Right lung (tissue), 10 donors: ENCODE data around the gene ACP7. TPM values are rescaled to one million over a fixed set of nuclear protein-coding genes. Genes with fewer than 3 reads are reported as not detected.
A peak's percentile ranks its signal among the peaks of the same experiment; 100 is the strongest.
"Not testable (repeated sequence)": the region's sequence is repeated elsewhere in the genome, so short reads cannot be mapped to it uniquely, and the experiment has no call there.

Experiments used
- DNase-seq, 2 donors: peaks; one replicate each; pipeline ENCODE4 v3.0.0-alpha.2; 2013
- long read RNA-seq, 8 donors: transcript quantifications; one replicate each; lab custom pipeline, GENCODE V29; 2026
- polyA plus RNA-seq, 5 donors: library from polyadenylated mRNA; unstranded; fragments of 120-200 nt; gene quantifications; one replicate each; pipeline versions ENCODE4 v1.2.1 to v1.2.3, GENCODE V29; 2013; ENCODE audit warnings: inconsistent platforms in 1 of 5, low replicate concordance in 1 of 5; ENCODE audit not compliant: insufficient read length in 5 of 5, insufficient read depth in 1 of 5

Gene ACP7, protein sequence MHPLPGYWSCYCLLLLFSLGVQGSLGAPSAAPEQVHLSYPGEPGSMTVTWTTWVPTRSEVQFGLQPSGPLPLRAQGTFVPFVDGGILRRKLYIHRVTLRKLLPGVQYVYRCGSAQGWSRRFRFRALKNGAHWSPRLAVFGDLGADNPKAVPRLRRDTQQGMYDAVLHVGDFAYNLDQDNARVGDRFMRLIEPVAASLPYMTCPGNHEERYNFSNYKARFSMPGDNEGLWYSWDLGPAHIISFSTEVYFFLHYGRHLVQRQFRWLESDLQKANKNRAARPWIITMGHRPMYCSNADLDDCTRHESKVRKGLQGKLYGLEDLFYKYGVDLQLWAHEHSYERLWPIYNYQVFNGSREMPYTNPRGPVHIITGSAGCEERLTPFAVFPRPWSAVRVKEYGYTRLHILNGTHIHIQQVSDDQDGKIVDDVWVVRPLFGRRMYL
- under 1 TPM; 0.08 to 0.16 (median 0.14) TPM for polyA plus RNA-seq
- long read RNA-seq, donor 1, result 0 reads
- long read RNA-seq, donor 2, result 0 reads
- long read RNA-seq, donor 3, result 0 reads
- long read RNA-seq, donor 4, result 0 reads
- long read RNA-seq, donor 5, result 0 reads
- long read RNA-seq, donor 6, result 0 reads
- long read RNA-seq, donor 7, result 0 reads
- long read RNA-seq, donor 8, result 0 reads

DNA sequence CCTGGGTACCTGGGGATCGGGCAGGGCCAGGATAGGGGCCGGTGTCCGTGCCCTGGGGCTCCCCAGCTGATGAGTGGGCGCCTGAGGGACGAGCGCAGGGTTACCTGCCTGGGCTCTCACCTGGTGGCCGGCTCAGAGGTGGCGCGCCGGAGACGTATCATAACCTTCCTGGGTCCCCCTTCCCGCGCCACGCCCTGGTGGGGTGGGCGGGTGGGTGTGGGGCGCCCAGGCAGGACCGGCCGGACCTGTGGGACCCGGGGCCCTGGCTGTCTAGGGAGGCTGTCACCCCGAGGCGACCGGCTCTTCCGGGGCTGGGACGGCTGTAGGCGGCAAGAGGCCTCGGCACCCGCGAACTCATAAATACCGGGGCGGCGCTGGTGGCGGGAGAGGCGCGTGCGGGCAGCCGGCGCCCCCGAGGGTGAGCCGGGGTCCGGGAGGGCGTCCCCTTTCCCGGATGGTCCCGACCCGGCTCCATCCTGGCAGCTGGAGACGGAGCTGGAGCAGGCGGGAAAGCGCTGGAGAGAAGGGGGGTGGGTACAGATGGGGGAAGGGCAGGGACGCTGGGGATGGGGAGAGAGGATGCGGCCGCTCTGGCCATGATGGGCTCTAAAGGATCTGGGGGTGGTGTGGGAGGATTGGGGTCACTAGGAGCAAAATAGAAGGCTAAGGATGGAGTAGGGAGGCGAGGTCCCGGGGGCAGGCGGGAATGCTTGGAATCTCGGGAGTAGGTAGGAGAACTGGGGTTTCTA is at the start of gene ACP7:
Gene ACP7 (plus strand): TSS at position 386 of the 749 bp plus-strand sequence. CDS start 902 bp downstream, outside the sequence.
- DNase-seq, result no peak

DNA sequence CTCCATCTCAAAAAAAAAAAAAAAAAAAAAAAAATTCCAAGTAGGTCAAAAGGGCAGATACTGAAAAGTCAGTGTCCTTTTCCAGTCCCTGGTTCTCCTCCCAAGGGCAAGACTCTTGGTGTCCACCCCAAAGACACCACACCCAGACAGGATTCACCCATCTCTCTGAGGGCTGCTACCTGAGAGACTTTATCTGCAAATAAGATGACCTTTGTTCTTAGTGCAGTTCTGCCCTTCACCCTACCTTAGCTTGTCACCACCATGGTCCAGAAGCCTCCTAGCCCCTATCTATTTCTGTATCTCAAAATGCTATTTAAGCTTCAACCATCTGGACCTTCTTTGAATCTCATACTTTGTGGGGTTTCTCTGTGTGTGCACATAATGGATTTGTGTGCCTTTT is 47.6 kb upstream of the ACP7 start:
- DNase-seq, result no peak

DNA sequence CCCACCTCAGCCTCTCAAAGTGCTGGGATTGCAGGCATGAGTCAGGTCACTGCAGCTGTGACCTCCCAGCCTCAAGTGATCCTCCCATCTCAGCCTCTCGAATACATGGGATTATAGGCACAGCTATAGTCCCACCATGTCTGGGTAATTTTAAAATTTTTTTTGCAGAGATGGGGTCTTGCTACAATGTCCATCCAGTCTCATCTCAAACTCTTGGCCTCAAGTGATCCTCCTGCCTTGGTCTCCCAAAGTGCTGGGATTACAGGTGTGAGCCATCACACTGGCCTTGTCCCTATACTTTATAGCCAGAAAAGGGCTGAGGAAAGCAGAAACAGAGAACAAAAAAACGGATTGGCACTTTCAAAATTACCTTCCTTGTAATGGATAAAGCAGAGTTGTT is 47.0 kb upstream of the ACP7 start:
- no peak for DNase-seq

DNA sequence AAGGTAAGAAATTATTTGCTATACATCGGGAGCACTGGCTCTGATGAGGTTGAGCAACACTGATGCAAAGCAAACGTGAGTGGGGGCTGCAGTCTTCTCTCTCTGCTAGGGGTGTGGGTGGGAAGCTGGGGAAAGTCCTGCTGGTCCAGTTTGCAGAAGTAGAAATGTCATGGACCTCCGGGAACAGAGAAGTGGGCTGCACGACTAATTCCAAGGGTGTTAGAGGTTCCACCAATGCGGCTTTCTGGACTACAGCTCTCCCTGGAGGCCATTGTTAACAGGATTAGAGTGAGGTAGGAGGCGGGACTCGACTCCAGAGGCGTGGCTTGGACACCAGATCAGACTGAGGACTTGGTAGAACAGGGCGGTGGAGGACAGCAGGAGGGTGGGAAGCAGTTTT is 46.1 kb upstream of the ACP7 start:
- peak in 1 of 2 donors; percentile 9 for DNase-seq

DNA sequence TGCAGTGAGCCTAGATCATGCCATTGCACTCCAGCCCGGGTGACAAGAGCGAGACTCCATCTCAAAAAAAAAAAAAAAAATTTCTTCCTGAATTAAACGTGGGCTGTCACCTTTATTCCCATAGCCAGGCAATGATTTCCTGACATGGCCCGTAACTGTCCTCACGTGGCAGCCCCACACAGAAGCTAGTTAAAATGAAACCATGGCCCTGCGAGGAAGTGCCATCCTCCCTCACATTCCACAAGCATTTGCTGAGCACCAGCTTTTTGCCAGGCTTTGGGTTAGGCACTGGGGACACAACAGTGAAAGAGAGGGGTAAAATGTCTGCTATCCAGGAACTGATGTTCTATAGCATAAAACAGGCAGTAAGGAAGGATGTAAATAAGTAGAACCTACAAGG is 38.7 kb upstream of the ACP7 start:
- DNase-seq, result no peak

DNA sequence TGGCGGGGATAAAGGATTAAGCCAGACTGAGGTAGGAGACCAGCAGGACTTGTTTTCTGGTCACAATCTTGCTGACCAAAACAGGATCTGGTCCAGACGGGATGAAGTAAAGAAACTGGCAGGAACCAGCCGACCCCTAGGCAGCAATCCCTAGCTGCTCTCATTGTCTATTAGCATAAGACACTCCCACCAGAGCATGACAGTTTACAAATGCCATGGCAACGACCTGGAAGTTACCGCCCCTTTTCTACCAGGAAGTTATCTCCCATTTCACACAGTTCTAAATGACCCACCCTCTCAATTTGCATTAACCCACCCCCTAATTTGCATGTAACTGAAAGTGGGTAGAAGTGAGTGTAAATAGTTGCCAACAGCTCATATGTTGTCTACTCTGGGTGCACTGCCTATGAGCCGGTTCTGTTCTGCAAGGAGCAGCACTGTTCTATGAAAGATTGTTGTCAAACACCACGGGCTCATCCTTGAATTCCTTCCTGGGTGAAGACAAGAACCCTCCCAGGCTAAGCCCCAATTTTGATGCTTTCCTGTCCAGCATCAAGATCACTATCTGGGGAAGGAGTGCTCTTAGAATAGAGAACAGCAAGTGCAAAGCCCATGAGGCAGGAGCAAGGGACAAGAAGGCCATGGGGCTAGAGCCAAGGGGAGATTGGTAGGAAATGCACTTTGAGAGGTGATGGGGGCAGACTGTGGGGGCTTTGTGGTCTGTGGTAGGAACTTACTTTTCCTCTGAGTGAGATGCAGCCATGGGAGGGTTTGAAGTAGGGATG is 37.9 kb upstream of the ACP7 start:
- DNase-seq, result no peak

DNA sequence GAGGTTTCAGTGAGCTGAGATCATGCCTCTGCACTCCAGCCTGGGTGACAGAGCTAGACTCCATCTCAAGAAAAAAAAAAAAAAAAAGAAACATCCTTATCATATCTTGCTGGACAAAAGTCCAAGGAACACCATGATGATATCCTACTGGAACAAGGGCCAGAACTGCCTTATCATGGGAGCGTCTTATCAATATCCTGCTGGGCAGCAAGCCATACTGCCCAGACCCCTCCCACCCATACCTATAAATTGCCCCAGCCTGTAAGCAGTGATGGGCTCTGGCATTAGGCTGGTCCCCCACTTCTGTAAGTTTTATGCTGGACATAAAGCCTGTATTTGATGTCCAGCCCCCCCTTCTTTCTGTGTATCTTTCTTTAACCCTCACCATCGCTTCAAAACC is 37.1 kb upstream of the ACP7 start:
- no peak for DNase-seq

DNA sequence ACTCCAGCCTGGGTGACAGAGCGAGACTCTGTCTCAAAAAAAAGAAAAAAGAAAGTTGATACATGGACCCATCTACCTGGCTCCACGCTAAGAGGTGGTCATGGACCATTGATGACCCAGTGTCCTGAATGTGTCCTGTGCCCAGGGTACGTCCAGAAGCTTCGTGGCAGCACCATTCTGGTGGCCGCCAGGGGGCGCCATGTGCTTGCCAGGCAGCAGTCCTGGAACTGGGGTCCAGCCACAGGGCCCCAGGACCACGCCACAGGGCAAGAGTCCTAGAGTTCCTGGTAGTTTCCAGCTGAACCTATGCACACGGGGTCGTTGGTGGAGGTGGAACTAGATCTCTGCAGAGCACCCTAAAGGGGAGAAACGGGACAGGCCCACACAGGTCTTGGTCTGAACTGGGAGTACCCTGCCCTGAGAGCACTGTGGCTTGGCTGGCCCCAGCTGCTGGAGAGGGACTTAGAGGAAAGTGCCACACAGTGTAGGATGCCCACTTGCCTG is 31.9 kb upstream of the ACP7 start:
- peak in 1 of 2 donors; percentile 13 for DNase-seq

DNA sequence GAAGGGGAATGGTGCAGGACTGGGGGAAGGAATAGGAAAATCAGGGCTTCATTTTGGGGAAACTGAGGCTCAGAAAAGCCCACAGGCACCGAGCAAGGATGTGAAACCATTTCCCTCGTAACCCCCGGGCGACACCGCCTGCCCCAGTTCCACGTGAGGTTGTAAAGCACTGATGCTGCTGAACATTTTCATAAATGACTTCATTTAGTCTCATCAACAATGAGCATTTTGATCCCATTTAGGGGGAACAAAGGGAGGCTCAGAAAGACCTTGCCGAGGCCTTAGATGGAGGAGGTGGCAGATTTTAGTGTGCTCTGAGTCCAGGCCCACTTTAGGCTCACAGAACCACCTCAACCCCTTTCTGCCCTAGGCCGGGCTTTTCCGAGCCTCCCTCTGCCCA is 31.3 kb upstream of the ACP7 start:
- DNase-seq, result no peak

DNA sequence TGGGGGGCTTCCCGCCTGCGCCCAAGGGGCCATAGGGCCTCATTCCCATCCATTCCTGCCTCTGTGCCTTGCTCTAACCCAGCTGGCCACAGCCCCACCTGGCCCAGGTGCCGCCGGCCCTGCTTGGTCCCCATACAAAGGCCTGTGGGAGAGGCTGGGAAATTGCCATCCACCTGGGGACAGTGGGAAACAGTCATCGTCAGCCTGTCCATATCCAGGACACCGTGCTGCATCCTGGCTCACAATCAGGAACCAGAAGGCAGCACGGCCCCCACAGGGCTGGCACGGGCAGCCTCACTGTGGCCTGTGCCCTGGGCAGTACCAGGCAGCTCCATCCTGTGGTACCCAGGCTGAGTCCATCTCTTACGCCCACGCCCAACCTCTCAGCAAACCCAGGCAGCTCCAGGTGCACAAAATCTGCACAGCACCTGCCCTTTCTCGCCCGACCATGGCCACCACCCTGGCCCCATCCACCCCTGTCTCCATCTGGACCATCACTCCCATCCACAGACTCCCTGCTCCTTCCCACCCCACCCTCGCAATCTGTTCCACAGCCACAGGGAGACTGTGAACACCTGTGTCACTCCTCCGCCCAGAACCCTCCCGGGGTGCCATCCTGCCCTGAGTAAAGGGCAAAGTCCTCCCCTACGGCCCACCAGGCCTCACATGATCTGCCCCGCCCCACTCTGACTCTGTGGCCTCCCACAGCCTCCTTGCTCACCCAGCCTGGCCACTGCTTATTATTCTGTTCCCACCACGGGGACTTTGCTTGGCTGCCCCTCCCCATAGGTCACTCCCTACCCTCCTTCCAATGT is 30.7 kb upstream of the ACP7 start:
- no peak for DNase-seq

DNA sequence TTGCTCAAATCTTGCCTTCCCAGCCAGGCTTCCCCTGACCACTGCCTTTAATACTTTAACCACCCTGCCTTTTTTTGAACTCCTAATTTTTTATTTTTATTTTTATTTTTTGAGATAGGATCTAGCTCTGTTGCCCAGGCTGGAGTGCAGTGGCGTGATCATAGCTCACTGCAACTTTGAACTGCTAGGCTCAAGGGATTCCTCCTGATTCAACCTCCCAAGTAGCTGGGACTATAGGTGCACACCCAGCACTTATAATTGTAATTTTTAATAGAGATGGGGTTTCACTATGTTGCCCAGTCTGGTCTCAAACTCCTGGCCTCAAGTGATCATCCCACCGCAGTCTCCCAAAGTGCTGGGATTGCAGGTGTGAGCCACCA is 30.1 kb upstream of the ACP7 start:
- DNase-seq, result no peak

DNA sequence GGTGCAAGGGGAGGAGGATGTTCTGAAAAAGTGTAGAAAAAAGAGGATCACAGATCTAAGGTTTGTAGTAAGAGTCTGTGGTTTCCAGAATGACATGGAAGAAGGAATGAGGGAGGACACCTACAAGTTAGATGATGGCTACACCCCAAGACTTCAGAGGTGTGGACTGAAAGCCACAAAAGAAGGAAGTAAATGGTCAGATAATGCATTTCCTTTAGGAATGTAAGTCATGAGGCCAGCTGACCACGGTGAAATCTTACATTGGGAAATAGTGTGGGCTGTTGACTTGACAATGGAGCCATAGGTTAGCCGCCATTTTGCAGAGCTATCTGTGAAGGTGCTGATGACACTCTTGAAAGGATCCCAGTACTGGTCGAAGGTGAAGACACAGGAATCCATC is 26.6 kb upstream of the ACP7 start:
- DNase-seq, result no peak

DNA sequence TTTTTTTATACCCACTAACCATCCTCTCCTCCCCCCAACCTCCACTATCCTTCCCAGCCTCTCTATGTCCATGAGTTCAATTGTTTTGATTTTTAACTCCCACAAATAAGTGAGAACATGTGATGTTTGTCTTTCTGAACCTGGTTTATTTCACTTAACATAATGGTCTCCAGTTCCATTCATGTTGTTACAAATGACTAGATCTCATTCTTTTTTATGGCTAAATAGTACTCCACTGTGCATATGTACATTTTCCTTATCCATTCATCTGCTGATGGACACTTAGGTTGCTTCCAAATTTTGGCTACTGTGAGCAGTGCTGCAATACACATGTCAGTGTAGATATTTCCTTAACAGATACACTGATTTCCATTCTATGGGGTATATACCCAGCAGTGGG is 24.9 kb upstream of the ACP7 start:
- DNase-seq, result no peak

DNA sequence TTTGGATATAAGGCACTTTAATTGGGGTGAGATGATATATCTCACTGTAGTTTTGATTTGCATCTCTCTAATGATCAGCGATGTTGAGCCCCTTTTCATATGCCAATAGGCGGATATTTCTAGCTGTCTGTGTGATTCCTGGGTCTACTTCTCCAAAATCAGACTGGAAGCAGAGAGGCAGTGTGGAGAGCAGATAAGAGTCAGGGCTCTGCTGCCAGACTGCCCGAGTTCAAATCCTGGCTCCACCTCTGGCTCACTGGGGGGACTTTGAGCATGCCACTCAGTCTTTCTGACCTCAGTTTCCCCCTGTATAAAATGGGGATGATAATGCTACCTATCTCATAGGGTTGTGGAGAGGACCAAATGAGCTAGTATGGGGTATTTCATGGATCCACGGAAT is 24.0 kb upstream of the ACP7 start:
- DNase-seq, result no peak

DNA sequence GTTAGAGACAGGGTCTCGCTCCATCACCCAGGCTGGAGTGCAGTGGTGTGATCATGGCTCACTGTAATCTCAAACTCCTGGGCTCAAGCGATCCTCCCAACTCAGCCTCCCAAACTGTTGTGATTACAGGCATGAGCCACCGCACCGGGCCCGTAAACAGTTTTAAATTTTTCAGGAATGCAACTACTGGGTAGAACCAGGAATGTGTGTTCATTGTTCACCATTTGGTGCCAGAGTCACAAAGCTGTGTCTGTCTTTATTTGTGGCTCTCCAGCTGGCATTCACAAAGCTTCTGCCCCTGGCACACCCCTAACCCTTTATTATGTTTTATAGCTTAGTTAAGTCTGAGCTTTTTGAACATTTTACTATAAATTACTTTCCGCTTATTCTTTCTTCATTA is 19.8 kb upstream of the ACP7 start:
- DNase-seq, result no peak

DNA sequence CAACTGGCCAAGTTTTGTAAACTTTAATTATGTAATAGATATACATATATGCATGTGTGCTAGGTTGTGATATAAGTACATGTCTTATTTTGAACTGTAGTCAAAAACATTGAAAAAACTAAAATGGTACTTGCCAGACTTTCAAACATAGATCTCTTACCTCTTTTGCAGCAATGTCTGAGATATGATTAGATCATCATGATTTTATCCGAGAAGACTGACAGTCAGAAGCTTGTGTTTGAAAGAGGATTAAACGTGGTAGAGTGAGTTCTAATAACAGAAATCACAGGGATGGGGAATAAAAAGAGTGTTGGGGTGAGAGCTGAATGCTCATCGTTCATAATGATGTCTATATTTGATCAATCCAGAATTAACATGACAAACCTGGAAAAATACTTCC is 18.2 kb upstream of the ACP7 start:
- no peak for DNase-seq

DNA sequence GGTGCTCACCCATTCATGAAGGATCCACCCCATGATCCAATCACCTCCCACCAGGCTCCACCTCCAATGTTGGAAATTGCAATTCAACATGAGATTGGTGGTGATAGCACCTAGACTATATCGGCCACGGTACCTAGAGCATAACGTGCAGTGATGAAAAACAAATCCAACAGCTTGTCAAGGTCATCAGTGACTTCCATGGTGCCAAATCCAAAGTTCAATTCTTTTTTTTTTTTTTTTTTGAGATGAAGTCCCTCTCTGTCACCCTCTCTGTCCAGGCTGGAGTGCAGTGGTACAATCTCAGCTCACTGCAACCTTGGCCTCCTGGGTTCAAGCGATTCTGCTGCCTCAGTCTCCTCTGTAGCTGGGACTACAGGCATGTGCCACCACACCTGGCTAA is 17.1 kb upstream of the ACP7 start:
- no peak for DNase-seq

DNA sequence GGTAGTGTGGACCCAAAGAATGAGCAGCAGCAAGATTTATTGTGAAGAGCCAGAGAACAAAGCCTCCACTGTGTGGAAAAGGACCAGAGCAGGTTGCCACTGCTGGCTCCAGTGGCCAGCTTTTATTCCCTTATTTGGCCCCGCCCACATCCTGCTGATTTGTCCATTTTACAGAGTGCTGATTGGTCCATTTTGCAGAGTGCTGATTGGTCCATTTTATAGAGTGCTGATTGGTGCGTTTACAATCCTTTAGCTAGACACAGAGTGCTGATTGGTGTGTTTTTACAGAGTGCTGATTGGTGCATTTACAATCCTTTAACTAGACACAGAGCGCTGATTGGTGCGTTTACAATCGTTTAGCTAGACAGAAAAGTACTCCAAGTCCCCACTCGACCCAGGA is 15.9 kb upstream of the ACP7 start:
- DNase-seq, result not testable (repeated sequence)

DNA sequence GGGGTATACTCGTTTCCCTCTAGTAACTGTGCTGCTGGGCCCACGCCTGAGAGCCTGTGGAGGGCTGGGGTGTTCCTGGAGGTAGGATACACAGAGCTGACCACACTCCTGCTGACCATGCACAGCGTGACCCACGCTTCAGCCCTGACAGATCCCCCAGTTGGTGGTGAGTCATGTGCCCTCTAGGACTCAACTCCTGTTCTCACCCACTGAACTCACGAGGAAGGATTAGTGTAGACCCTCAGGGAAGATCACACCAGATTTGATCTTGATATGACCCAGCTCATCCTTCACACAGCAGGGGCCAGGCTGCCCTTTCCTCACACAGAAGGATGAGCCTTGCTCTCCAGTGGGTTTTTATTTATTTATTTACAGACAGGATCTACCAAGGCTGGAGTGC is 13.3 kb upstream of the ACP7 start:
- no peak for DNase-seq

DNA sequence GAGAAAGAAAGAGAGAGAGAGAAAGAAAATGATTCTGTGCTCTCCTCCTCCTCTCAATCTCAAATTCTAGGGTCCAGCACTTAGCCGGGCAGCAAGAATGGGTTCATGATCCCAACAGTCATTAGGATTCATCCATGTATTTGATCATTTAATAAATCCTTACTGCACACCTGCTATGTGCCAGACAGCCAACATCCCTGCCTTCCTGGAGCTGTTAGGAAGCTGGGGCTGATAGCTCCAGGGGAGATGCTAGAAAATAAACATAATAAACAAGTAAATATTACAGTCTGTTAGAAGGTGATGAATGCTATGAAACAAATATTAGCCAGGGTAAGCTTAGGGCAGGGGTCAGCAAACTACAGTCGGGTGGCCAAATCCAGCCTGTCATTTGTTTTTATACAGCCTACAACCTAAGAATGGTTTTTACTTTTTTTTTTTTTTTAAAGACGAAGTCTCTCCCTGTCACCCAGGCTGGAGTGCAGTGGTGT is 9.9 kb upstream of the ACP7 start:
- DNase-seq, result no peak

DNA sequence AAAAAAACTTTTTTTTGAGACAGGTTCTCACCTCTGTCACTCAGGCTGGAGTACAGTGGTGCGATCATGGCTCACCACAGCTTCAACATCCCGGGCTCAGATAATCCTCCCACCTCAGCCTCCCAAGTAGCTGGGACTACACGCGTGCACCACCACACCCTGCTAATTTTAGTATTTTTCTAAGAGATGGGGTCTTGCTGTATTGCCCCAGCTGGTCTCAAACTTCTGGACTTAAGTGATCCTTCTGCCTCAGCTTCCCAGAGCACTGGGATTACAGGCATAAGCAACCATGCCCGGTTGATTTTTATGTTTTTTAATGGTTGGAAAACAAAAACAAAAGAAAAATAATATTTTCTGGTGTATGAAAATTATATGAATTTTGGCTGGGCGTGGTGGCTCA is 9.2 kb upstream of the ACP7 start:
- DNase-seq, result no peak
